Head of caudate nucleus (tissue), 42 donors: Measurements from ENCODE around the gene PCARE.
"Not testable (repeated sequence)": the region's sequence is repeated elsewhere in the genome, so short reads cannot be mapped to it uniquely, and the experiment has no call there.

Experiments
- DNase-seq, 42 donors: peaks; one replicate each; pipeline versions ENCODE4 v3.0.0 to v3.0.0-alpha.2; 2020 to 2021; ENCODE audit warnings: mixed read lengths in 7 of 42
- intact Hi-C: fragments of 100-400 bp; cut with DNase I; formaldehyde crosslinking; loops from one replicate; pipeline ENCODE4 v1.15.0; 2022

Gene PCARE

DNA sequence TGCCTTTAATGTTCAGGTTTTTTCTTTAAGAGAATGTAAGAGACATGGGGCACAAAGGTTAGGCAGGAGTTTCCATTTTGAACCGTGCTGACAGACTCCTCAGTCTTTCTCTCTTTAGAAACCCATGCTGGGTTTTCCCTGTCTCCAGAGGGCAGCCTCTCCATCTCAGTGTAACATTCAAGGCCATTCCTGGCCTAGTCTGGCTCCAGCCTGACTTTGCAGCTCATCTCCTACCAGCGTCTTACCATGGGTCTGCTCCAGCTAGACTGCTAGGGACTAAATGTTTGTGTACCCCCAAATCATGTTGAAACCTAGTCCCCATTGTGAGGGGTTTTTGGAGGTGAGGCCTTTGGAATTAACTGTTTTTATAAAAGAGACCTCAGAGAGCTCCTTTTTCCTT lies 31.1 kb upstream of the PCARE start:
- intact Hi-C loops = no loop called here

DNA sequence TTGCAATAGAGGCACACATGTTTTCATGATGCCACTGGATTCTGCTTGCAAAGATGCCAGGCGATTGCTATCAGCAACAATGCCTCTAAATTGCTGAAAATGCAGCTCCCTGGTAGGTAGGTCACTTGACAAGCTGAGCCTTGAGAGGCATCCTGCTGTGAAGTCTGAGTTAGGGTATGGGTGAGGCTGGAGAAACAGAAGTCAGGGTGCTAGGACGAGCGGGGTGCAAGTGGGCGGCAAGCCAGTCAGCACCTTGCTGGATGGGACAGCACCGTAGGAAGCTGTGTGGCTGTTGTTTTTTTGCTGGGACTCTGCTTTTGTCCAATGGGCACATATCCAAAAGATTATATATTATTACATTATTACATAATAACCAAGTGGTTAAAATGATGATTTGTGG lies 30.4 kb upstream of the PCARE start:
- intact Hi-C loops = no loop called here
- no peak for DNase-seq

More for the DNA sequence above, 31.1 kb upstream of the PCARE start:
- DNase-seq = peak in 3 of 42 donors; percentile 6 to 68 (median 19)

DNA sequence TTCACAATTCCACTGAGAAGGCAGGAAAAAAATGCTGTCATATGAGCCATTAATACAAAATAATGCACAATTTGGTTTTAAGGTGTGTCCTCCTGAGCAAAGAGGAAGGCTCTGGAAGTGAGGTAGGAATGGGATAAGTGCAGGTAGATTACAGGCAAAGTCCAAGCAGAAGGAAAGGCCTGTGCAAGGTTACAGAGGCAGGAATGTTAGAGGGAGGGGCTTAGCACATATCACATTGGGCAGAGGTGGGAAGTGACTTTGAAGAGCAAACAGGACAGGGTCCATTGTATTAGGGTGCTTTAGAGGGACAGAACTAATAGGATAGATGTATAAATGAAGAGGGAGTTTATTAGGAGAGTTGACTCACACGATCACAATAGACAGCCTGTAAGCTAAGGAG lies 26.2 kb upstream of the PCARE start:
- DNase-seq = no peak
- intact Hi-C loops = no loop called here

DNA sequence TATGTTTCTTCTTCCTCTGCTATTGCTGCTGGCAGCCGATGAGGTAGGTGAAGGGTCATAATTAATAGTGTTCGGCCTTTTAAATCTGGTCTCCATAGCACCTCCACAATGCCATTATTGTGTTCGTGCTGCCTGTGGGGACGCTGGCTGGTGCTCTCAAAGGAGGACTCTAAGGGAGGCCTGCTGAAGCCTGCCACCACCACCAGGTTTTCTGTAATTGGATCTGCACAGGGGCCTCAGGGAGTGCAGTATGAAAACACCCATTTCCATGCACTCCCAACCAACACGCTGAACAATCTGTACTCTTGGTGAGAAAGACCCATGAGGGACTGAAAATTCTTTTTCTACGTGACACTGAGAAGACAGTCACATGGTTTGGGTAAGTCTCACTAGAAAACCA lies 23.2 kb upstream of the PCARE start:
- intact Hi-C loops = no loop called here
- DNase-seq = peak in 1 of 42 donors; percentile 9

DNA sequence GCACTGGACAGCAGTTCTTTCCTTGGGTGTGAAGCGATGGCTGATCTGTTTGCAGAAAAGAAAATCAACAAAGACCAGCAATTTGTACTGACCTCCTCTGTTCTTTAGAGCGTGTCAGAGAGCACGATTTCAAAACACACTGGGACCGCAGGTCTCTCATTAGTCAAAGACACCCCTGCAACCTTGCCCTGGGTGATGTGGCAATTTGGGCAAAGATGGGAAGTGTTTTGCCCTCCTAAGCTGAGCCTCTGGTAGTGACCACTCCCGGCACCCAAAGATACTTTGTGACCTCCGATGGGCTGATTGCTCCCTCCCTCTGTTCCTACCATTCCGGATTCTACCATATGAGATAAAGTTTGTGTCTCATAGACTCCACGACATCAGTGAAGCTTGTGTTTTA lies 22.6 kb upstream of the PCARE start:
- no peak for DNase-seq

DNA sequence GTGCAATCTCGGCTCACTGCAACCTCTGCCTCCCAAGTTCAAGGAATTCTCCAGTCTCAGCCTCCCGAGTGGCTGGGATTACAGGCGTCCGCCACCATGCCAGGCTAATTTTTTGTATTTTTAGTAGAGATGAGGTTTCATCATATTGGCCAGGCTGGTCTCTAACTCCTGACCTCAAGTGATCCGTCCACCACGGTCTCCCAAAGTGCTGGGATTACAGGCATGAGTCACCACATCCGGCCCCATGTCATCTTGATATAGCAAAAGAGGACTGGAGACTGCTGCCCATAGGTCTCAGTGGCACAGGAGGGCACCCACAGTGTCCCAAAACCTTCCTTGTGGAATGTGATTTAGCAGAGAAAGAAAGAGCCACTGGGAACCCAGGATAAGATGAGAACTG lies 16.0 kb upstream of the PCARE start:
- intact Hi-C loops, DNase-seq: not testable (repeated sequence)

More for the DNA sequence above, 22.6 kb upstream of the PCARE start:
- intact Hi-C loops = no loop called here

DNA sequence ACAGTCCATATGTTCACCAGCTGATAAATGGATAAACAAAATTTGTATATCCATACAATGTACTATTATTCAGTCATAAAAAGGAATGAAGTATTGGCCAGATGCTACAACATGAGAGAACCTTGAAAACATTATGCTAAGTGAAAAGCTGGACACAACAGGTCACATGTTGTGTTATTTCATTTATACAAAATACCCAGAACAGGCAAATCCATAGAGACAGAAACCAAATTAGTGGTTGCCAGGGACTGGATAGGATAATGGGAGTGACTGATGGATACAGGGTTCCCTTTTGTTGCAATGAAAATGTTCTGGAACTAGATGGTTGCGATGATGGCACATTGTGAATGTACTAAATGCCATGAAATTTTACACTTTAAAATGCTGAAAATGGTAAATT lies 10.2 kb upstream of the PCARE start:
- DNase-seq = no peak
- intact Hi-C loops = no loop called here

DNA sequence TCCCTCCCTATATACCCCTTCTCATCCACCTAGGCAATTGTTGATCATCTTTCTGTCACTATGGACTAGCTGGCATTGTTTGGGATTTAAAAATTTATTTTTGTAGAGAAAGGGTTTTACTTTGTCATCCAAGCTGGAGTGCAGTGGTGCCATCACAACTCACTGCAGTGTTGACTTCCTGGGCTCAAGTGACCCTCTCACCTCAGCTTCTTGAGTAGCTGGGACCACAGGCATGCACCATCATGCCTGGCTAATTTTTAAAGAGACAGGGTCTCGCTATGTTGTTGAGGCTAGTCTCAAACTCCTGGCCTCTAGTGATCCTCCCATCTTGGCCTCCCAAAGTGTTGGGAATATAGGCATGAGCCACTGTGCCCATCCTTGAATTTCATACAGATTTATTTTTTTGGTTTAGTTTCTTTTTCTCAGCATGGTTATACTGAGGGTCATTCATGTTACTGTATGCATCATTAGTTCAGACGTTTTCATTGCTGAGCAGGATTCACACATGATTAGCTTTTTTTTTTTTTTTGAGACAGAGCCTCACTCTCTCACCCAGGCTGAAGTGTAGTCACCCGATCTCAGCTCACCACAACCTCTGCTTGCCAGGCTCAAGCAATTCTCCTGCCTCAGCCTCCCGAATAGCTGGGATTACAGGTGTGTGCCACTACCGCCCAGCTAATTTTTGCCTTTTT lies 8.6 kb upstream of the PCARE start:
- intact Hi-C loops = no loop called here
- DNase-seq = no peak

DNA sequence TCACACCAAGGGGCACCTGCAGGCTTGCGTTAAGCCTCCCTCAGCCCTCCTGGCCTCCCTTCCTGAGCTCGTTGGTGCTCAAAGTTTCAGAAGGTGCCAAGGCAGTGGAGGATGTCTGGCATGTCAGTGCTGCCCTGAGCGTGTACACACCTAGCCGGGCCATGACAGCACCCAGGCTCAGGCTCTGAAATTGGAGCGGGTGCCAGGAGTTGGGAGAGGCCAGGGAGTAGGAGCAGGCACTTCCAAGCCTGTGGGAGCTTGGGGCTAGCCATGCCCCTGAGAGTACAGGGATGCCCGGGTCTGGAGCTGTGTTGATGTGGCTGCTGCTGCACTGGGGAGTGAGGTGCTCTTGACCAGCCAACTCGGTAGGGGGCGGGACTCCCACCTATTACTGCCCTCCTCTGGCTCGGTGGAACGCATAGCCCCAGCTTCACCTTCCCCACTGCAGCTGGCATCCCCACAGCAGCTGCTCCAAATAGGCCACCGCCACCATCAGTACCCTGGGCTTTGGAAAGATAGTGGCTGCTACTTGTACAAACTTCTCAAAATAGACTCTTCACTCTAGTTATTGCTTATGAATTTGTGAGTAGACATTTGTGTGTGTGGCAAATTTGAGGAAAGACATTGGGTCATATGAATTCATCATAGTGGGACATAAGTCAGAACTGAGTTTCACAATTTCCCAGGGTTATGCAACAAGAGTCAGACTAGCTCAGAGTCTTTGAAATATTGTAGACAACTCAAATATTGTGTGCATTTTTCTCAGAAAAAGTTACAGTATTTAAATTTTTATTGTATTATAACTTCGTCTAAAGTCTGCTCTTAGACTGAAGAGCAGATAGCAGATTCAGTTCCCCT lies 6.8 kb upstream of the PCARE start:
- intact Hi-C loops = no loop called here
- DNase-seq = no peak

DNA sequence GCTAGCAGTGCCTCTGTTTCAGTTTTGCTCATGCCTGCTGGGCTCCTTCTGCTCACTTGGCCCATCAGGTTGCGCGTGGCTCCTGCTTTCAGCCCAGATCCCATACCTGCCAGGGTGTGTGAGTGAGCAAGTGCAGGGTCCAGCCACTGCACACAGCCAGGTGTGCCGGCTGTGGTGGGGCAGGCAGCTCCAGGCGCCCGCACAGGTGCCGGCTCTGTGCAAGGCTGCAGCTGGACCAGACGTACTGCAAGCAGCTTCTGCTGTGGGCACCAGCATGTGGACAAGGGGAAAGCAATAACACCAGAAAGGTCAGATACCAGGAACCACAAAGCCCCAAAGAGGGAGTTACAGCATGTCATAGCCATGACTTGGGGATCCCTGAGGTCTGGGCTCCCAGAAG lies 5.6 kb upstream of the PCARE start:
- no peak for DNase-seq
- intact Hi-C loops = loop anchor here (5.0 kb wide), 1 partner anchor 37 kb away; the partner anchor contains the start of gene CLIP4

DNA sequence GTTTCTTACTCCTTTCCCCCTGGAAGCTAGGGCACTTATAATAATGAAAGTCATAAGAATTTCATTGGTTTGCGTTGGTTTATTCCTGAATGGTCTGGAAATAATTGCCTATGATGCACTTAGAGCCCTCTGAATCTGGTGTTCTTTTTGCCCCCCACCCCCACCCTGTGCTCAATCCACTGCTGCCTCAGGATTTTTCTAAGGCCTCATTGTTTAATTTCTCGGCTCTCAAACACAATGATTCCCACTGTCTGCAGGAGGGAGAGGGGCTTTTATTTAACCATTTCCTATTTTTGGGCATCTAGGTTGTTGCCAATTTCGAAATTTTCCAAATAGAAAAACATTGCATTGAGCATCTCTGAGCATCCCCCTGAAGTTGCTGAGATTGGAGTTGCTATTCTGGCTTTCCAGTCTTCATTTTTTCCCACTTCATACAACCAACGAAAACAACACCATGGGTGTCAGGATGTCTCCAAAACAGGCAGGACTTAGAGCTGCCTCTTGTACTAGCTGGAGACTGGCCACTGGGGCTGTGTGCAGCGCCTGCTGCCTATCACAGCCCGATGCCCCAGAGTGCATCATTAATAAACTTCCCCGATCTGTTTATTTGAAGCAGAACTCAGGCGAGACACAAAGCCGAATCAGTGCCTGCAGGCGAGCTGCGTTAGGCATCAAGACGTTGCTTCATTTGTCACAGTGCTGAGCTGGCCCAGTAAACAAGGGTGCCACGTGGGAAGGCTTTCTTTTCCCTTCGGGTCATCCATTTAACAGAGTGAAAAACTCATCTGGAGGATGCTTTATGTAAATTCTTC lies 1.8 kb upstream of the PCARE start:
- DNase-seq = peak; percentile 61 to 93 (median 82)
- intact Hi-C loops = loop anchor here (5.0 kb wide), 1 partner anchor 41 kb away; the partner anchor contains the start of gene CLIP4

DNA sequence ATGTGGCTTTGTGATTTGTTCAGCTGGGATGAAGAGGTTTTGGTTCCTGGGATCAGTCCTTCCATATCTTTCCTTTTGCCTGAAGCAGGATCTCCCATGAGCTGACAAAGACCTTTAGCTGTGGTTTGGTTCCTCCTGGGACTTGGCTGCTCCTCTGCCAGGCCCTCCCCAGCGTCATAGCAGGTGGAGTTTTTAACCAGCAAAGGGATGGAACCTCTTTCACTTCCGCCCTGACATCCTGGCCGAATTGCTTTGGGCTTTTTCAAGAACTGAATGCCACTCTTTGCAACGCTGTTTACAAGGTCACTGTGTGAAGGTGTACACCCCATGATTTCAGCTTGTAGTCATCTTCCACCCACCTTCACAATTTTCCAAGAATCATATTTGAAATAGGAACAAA lies 390 bp downstream of the PCARE start:
- DNase-seq = peak in 2 of 42 donors; percentile 23 to 30
- intact Hi-C loops = no loop called here

DNA sequence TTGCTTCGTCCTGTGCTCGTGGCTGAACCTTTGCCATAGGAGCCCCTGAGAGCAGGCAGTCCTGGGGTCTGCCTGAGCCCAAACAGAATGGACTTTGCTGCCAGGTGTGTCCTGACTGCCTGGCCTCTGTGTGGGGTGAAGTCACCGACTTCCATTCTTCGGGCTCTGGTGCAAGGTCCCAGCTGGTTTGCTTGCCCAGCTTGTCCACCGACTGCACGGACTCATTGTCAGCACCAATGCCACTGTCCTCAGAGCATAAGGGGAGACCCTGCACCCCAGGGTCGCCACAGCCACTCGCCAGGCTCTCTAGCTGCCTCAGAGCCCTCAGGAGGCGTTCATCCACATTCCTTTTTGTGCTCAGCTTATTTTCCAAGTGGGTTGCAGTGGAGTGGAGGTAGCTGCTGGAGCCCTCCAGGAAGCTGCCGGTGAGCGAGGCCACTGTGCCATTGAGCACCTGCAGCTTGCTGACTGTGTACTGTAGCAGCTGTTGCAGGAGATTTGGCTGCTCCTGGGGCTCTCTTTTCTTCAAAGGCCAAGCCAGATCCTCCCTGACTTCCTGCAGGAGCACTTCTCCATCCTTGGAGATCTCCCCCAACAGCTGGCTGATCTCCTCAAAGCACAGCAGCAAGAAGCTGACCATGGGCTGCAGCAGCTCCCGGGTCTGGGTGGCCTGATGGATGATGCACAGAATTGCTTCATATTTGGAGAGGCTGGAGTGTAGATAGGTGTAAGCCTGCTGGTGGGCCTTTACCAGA lies 1.2 kb downstream of the PCARE start:
- DNase-seq = peak in 3 of 42 donors; percentile 25 to 39 (median 35)
- intact Hi-C loops = no loop called here

DNA sequence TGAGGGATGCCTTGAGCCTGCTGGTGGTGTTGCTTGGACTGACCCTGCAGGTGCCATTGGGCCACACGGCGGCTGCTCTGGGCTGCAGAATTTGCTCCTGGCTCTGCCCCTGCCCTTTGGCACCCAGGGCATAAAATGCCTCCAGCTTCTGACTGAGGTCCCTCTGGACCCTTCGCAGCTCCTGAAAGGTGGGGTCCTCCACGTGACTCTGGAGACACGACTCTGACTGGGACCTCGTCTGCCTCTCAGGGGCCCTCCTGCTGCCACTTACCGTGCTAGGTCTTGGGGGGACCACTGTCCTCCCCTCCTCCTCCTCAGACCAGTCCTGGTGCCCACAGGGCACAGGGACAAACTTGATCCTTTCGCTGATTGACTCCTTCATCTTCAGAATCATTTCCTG lies 2.1 kb downstream of the PCARE start:
- DNase-seq = peak in 2 of 42 donors; percentile 9 to 10
- intact Hi-C loops = no loop called here

DNA sequence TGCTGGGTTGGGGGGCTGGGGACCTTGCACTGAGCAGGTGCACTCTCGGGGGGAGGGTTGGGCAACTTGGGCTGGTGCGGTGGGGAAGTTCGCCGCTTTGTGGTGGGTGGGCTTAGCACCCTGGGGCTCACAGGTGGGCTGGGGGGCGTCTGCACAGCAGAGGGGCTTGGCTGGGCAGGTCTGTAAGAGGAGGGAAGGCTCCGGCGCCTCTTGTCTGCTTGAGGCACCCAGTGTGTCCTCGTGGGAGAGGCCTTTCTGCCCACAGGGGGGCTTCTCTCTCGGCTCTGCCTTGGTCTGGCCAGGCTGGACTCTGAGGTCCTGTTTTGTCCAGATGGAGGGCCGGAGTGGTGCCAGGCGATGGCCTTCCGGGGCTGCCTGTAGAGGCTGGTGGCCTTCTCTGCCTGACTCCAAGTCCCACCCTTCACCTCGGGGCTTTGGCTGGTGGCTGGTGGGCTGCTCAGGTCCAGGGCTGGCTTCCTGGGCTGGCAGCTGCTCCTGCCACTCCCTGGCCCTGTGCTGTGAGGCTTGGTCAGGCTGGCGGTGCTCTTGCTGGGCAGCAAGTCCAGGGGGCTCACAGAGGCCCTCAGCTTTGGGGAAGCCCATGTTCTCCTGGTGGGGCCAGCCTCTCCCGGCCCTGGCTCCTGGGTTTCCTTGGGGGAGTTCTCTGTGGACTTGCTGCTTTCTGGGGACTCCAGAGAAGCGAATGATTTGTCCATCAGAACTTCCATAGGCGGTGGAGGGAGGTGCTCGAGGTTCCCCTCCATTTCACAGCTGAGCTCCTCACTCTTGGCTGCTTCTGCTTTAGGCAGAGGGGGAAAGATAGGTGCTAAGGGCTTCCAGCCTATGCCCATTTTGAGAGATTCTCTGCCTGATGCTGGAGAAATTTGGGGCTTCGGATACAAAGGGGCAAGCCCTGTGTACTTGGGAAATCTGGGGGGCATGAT lies 3.0 kb downstream of the PCARE start:
- intact Hi-C loops = no loop called here
- DNase-seq = peak in 3 of 42 donors; percentile 26 to 39 (median 32)

DNA sequence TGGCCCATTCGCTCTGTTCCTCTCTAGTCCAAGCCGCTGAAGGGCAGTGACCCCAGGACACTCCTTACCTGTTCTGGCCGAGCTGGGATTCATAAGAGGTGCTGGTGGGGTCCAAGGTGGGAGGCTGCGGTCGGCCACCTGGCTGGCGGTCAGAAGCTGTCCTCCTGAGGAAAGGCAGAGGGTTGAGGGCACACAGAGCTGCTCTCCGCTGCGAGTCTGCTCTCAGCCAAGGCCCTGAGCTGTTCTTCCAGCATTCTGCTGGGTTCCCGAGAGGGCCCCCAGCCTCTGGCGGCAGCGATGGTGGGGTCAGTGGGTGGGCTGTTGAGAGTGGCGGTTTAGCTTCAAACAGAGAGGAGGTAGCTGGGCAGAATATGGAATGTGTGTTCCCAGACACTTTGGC lies 3.8 kb downstream of the PCARE start:
- intact Hi-C loops = no loop called here
- peak in 4 of 42 donors; percentile 30 to 37 (median 33) for DNase-seq

DNA sequence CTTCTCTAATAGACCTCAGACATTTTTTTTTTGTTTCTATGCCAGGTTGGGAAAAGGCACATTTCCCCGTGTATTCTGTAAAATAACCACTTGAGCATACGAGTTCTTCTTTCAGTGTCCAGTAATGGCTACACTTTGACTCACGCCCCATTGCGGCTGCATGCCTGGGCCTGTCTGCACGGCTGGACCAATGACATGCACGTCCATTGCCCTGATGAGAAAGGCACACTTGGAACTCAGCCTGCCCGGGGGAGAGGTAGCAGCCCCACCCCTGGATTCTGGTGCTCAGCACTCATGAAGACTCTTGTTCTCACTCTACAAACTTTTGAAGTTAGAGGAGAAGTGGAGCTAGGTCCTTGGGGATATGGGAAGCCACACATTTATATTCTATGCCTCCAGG lies 5.8 kb downstream of the PCARE start:
- DNase-seq = peak in 3 of 42 donors; percentile 35 to 43 (median 38)
- intact Hi-C loops = loop anchor here (5.0 to 10.0 kb wide), 2 partner anchors 44 to 126 kb away; no protein-coding TSS in a partner anchor
